NB4 (cell line): ENCODE measurements around the gene ZNF143.

Experiments
- CTCF ChIP-seq: IDR thresholded peaks from one replicate; pipeline ENCODE4 v1.5.1; 2012; ENCODE audit warnings: low read depth, low read length
- MAX ChIP-seq: IDR thresholded peaks from 2 replicates; pipeline ENCODE4 v1.6.1; 2011; ENCODE audit warnings: low read depth, low read length
- POLR2A ChIP-seq: IDR thresholded peaks from 2 replicates; pipeline ENCODE4 v1.6.1; 2011; ENCODE audit warnings: mild to moderate bottlenecking; ENCODE audit not compliant: insufficient read length; ENCODE audit errors: extremely low read depth

DNA sequence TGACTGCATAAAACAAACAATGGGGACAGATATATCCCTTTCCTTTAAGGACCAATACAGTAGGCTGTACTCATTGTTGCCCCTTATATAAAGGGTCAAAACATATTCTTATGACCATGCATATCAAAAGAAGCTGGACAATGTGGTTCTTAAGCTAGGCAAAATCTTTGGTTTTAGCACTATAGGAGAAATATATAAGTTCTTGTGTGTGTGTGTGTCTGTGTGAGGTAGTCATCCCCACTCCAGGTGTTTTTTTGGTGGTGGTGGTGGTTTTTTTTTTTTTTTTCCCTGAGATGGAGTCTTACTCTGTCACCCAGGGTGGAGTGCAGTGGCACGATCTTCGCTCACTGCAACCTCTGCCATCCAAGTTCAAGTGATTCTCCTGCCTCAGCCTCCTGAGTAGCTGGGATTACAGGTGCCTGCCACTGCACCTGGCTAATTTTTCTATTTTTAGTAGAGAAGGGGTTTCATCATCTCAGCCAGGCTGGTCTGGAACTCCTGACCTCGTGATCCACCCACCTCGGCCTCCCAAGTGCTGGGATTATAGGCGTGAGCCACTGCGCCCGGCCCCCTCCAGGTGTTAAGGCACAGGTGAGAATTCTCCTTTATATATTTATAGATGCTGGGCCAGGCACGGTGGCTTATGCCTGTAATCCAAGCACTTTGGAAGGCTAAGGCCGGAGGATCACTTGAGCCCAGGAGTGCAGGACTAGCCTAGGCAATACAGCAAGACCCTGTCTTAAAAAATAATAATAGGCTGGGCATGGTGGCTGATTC is 12.0 kb upstream of the ZNF143 start:
- TF ChIP-seq POLR2A (no peak), CTCF (no peak), MAX (no peak)
